ENCODE measurements around the gene HSPA1B.
A peak's percentile ranks its signal among the peaks of the same experiment; 100 is the strongest.
"Not testable (repeated sequence)": the region's sequence is repeated elsewhere in the genome, so short reads cannot be mapped to it uniquely, and the experiment has no call there.

Gene HSPA1B

DNA sequence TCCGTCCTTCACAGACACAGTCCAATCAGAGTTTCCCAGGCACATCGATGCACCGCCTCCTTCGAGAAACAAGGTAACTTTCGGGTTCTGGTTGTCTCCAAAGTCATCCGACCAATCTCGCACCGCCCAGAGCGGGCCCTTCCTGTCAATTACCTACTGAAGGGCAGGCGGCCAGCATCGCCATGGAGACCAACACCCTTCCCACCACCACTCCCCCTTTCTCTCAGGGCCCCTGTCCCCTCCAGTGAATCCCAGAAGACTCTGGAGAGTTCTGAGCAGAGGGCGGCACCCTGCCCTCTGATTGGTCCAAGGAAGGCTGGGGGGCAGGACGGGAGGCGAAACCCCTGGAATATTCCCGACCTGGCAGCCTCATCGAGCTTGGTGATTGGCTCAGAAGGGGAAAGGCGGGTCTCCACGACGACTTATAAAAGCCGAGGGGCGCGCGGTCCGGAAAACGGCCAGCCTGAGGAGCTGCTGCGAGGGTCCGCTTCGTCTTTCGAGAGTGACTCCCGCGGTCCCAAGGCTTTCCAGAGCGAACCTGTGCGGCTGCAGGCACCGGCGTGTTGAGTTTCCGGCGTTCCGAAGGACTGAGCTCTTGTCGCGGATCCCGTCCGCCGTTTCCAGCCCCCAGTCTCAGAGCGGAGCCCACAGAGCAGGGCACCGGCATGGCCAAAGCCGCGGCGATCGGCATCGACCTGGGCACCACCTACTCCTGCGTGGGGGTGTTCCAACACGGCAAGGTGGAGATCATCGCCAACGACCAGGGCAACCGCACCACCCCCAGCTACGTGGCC is at the start of gene HSPA1B:
HSPA1B (plus strand) TSS at position 453 of the 794 bp plus-strand sequence; CDS start at position 666, 213 bp downstream.
- peak within 1 kb of the TSS; percentile 69 for H3K4me3 ChIP-seq (ENCODE audit: low read depth, low read length)
- DNase-seq (ENCODE audit: low read depth): peak; percentile 99

- no peak overlapping the region for H3K4me3 ChIP-seq (ENCODE audit: low read depth, low read length)
- no peak for DNase-seq (ENCODE audit: low read depth)
Measured at GRCh38 chr6:31778193-31778592, 49.3 kb upstream of the HSPA1B start.

DNA sequence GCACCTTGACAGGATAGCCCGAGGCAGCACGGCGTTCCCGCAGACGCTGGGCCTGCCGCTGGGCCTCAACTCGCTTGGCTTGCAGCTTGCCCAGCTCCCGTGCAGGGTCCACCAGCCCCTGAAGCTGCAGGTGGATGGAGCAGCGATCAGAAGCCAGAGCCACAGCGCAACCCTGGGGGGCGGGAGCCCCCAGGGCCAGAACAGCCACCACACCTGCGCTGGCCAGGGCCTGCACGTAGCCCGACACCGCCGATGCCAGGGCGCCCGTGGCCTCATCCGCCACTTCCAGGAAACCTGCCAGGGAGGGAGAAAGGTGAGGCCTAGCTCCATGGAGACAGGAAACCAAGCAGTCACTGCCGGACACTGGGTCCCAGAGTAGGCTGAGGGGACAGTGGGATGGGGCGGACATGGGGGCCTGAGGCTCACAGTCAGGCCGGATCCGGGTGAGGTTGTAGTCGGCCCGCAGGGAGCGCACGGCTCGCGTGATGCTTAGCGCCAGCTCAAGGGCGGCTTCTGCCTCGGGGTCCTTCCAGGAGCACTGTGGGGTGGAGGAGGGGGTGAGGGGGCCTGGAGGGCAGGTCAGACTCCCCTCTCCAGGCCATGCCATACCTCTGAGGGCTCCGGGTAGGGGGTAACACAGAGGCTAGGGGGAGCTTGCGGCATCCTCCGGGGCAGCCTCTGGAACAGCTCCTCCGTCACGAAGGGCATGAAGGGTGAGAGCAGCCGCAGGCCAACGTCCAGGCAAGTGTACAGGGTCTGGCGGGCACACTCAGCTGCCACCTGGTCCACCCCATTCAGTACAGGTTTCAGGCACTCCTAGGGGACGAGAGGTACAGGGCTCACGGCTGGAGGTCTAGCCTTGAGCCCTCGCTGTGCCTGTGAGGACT is 48.3 kb upstream of the HSPA1B start:
- no peak overlapping the region for H3K4me3 ChIP-seq (ENCODE audit: low read depth, low read length)
- DNase-seq (ENCODE audit: low read depth): no peak

GRCh38 chr6:31779908-31780307 is 47.6 kb upstream of the HSPA1B start:
- H3K4me3 ChIP-seq (ENCODE audit: low read depth, low read length): no peak overlapping the region
- no peak for DNase-seq (ENCODE audit: low read depth)

- DNase-seq (ENCODE audit: low read depth): no peak
- H3K4me3 ChIP-seq (ENCODE audit: low read depth, low read length): no peak overlapping the region
Measured at GRCh38 chr6:31780507-31781243, 46.9 kb upstream of the HSPA1B start.

- no peak for DNase-seq (ENCODE audit: low read depth)
- no peak overlapping the region for H3K4me3 ChIP-seq (ENCODE audit: low read depth, low read length)
Measured at GRCh38 chr6:31781244-31782125, 46.1 kb upstream of the HSPA1B start.

DNA sequence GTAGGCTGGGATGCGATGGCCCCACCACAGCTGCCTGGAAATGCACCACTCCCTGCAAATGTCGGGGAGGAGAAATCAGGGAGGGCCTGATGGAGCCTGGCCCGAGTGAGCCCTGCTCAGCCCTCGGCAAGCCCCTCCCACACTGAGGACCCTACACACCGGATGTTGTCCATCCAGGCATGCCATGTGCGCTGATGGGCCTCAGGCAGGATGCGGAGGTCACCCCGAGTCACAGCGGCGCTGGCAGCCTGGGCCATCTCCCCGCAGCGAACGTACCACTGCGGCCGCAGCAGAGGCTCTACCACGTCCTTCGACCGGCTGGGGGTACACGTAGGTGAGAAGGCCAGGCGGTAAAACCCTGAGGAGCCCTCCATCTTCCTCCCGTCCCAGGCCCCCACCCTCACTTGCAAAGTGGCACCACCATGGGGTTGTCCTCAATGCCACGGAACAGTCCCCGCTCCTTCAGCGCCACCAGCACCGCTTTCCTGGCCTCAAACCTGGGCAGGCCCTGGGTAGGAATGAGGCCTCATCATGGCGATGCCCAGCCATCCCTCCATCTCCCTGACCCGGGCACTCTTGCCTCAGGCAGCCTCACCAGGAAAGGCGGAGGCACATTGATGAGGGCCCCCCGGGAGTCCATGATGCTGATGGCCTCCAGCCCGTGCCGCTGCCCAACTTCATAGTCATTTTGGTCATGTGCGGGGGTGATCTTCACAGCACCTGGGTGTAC is 45.2 kb upstream of the HSPA1B start:
- H3K4me3 ChIP-seq (ENCODE audit: low read depth, low read length): no peak overlapping the region
- no peak for DNase-seq (ENCODE audit: low read depth)

- no peak overlapping the region for H3K4me3 ChIP-seq (ENCODE audit: low read depth, low read length)
Measured at GRCh38 chr6:31784098-31784925, 43.2 kb upstream of the HSPA1B start.

GRCh38 chr6:31785475-31785874 is 42.1 kb upstream of the HSPA1B start:
- no peak overlapping the region for H3K4me3 ChIP-seq (ENCODE audit: low read depth, low read length)
- DNase-seq (ENCODE audit: low read depth): no peak

More at GRCh38 chr6:31784098-31784925, 43.2 kb upstream of the HSPA1B start:
- no peak for DNase-seq (ENCODE audit: low read depth)

DNA sequence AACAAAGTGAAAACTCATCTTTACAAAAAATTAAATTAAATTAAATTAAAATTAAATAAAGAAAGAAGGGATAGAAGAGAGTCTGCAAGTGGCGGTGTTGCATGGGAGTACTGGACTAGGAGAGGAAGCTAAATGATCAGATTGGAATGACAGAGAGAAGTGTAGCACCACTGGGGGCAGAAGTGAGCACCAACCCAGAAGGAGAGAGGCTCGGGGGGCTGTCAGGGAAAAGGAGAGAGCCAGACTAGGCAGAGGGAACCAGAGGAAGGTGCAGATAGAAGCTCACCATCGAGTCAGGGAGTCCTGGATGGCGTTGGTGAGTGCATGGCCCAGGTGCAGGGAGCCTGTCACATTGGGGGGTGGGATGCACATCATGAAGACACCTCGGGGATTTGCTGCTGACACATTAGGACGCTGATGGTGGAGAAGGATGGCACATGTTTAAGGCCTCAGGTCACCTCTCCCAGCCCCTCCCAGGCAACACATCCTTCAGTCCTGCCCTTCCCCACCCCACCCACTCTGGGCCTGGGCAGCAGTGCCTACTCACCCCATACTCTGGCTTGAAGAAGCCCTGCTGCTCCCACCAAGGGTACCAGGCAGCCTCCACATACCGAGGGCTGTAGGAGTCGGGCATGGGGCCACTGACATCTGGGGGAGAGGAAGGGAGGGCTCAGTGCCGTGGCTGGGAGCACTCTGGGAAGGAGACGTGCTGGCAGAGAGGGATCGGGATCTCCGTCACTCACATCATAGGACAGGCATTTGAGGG is 36.0 kb upstream of the HSPA1B start:
- DNase-seq (ENCODE audit: low read depth): no peak
- H3K4me3 ChIP-seq (ENCODE audit: low read depth, low read length): no peak overlapping the region

- H3K4me3 ChIP-seq (ENCODE audit: low read depth, low read length): no peak overlapping the region
Measured at GRCh38 chr6:31792090-31792374, 35.5 kb upstream of the HSPA1B start.

GRCh38 chr6:31792761-31793171 is 34.8 kb upstream of the HSPA1B start:
- no peak overlapping the region for H3K4me3 ChIP-seq (ENCODE audit: low read depth, low read length)
- no peak for DNase-seq (ENCODE audit: low read depth)

More at GRCh38 chr6:31792090-31792374, 35.5 kb upstream of the HSPA1B start:
- no peak for DNase-seq (ENCODE audit: low read depth)

DNA sequence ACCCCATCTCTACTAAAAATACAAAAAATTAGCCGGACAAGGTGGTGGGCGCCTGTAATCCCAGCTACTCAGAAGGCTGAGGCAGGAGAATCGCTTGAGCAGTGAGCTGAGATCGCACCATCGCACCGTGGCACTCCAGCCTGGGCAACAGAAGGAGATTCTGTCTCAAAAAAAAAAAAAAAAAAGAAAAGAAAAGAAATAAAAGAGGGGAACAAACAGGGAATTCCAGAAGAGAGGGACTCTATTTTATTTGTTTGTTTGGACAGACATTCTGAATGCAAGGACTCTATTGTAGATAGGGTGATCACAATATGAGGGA is 33.7 kb upstream of the HSPA1B start:
- H3K4me3 ChIP-seq (ENCODE audit: low read depth, low read length): peak overlapping the region; percentile 93

DNA sequence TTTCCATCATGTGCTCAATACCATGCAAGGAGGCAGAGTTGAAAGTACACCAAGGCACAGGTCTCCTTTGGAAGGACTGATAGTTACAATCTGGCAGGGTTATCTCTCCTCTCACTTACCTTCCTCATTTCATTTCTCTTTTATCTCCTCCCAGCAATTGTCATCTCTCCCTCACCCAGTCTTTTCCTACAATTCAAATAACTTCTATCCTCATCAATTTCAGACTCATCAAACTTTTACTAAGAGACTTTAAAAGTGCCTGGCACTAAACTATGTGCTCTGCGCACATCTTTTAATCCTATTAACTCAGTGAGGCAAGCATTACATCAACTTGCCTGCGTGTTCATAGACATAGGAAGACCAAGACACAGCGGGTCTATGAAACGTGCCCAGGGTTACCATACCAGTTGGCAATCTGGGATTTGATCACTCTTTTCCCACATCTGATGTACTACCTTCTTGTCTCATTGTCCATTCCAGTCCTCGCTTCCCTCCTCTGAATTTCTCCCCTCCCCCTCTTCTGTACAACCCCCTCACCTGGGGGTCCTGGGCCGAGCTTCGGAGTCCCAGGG is 33.2 kb upstream of the HSPA1B start:
- no peak for DNase-seq (ENCODE audit: low read depth)

More for the DNA sequence above, 33.7 kb upstream of the HSPA1B start:
- DNase-seq (ENCODE audit: low read depth): not testable (repeated sequence)

GRCh38 chr6:31794866-31795615 is 32.5 kb upstream of the HSPA1B start:
- no peak for DNase-seq (ENCODE audit: low read depth)

More for the DNA sequence above, 33.2 kb upstream of the HSPA1B start:
- H3K4me3 ChIP-seq (ENCODE audit: low read depth, low read length): peak overlapping the region; percentile 93

More at GRCh38 chr6:31794866-31795615, 32.5 kb upstream of the HSPA1B start:
- H3K4me3 ChIP-seq (ENCODE audit: low read depth, low read length): peak overlapping the region; percentile 93

All from skeletal muscle cell (primary cell).